Upper lobe of left lung (tissue), 4 donors: ENCODE data around the gene IKZF3.

Source experiments
- CTCF ChIP-seq, 6 experiments: fragments of 450-650 bp in 4 of 6; fragments of 200-600 bp in 2 of 6; sonication (generic) in 2 of 6; IDR thresholded peaks; one replicate each; pipeline ENCODE4 v1.5.1; 2016 to 2019; ENCODE audit warnings: antibody characterized with exemption in 6 of 6
- POLR2A ChIP-seq, 4 donors: fragments of 450-650 bp; IDR thresholded peaks; one replicate each; pipeline ENCODE4 v1.5.1; 2016 to 2017; ENCODE audit warnings: antibody characterized with exemption in 4 of 4, mild to moderate bottlenecking in 2 of 4
- POLR2AphosphoS5 ChIP-seq, 2 donors: sonication (generic); formaldehyde crosslinking; IDR thresholded peaks; one replicate each; pipeline ENCODE4 v1.5.1; 2017; ENCODE audit warnings: antibody characterized with exemption in 2 of 2

DNA sequence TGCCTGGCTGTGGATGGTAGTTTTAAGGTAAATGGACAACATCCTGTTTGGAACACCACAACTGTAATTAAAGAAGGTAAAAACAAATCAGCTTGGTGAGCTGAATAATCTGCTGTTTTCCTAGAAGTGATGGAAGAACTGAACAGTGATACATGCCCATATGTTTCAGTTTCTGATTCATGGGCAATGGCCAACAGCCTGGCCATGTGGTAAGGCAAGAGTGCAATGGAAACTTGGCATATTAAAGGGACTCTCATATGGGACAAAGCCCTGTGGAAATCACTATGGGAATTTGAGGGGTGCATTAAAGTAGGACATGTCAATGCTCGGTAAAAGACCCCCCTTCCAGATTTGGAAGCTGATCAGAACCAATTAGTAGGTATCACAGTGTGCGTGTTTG is 37.8 kb downstream of the IKZF3 start:
- TF ChIP-seq POLR2A (IDR thresholded peaks at IDR 0.05) (no peak), CTCF (IDR thresholded peaks at IDR 0.05) (no peak), POLR2AphosphoS5 (IDR thresholded peaks at IDR 0.05) (no peak)
